Inflammatory macrophage treated with lipopolysaccharide for 4 hours (primary cell): ENCODE measurements around the gene BRAT1.
"Not testable (repeated sequence)": the region's sequence is repeated elsewhere in the genome, so short reads cannot be mapped to it uniquely, and the experiment has no call there.

ENCODE experiments used
- DNase-seq: peaks from one replicate; pipeline ENCODE4 v3.0.0-alpha.2; 2020

BRAT1 gene

GRCh38 chr7:2535872-2536627, 19.3 kb downstream of the BRAT1 start:
- not testable (repeated sequence) for DNase-seq

GRCh38 chr7:2534214-2534613, 21.1 kb downstream of the BRAT1 start:
- not testable (repeated sequence) for DNase-seq

- not testable (repeated sequence) for DNase-seq
Measured at GRCh38 chr7:2533566-2533965, 21.8 kb downstream of the BRAT1 start.

- DNase-seq: not testable (repeated sequence)
Measured at GRCh38 chr7:2532816-2533215, 22.5 kb downstream of the BRAT1 start.

GRCh38 chr7:2532199-2532772, 23.0 kb downstream of the BRAT1 start:
- DNase-seq: not testable (repeated sequence)

GRCh38 chr7:2531796-2532110, 23.6 kb downstream of the BRAT1 start:
- DNase-seq: not testable (repeated sequence)

GRCh38 chr7:2530994-2531795, 24.1 kb downstream of the BRAT1 start:
- DNase-seq: not testable (repeated sequence)

- DNase-seq: peak; percentile 93
Measured at GRCh38 chr7:2530071-2530987, 25.0 kb downstream of the BRAT1 start.

- peak; percentile 96 for DNase-seq
Measured at GRCh38 chr7:2529161-2530070, 25.9 kb downstream of the BRAT1 start.

GRCh38 chr7:2528481-2529095, 26.7 kb downstream of the BRAT1 start:
- no peak for DNase-seq

- DNase-seq: peak; percentile 90
Measured at GRCh38 chr7:2527505-2528467, 27.5 kb downstream of the BRAT1 start.

GRCh38 chr7:2526659-2527504, 28.4 kb downstream of the BRAT1 start:
- no peak for DNase-seq

GRCh38 chr7:2525658-2526630, 29.4 kb downstream of the BRAT1 start:
- peak; percentile 63 for DNase-seq

- no peak for DNase-seq
Measured at GRCh38 chr7:2524808-2525657, 30.3 kb downstream of the BRAT1 start.

- peak; percentile 44 for DNase-seq
Measured at GRCh38 chr7:2523941-2524807, 31.1 kb downstream of the BRAT1 start.

- no peak for DNase-seq
Measured at GRCh38 chr7:2523461-2523936, 31.8 kb downstream of the BRAT1 start.
